Measurements from ENCODE around the gene DNAH10.

Gene DNAH10

DNA sequence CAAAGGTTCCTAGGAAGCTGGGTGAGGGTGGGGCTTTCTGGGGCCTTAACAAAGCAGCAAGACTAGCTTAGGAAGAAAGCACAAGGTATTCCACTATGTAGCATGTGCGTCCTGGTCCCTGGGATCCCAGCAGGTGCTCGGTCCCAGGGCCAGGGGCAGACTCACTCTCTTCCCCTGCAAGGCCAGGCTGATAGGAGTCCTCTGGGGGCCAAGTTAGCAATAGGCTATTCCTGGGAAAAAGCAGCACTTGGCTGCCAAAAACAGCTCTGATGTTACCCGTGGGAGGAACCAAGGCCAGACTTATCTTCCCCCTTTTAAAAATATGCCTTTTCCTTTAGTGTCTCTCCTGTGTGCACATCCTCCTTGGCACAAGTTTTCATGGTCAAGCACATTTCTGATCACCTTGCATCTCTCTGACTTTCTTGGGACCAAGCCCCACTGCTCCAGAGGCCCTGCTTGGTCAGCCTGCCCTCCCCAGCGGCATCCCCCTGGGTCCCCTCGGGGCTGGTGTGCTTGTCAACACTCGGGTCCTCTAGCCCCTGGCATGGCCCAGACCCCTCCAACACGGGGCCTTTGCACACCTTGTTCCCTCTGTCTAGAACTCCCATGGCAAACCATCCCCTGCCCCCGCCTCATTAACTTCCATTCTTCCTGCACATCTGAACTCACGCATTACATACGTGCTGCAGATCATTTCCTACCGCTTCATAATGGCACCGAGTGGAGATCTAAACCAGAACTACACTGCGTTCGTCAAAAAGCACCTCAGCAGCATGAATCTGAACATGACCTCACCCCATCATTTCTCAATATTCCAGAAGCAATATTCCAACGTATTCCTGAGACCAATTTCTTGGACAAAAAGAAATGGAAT, 188.6 kb downstream of the DNAH10 start:
- DNase-seq = no peak

DNA sequence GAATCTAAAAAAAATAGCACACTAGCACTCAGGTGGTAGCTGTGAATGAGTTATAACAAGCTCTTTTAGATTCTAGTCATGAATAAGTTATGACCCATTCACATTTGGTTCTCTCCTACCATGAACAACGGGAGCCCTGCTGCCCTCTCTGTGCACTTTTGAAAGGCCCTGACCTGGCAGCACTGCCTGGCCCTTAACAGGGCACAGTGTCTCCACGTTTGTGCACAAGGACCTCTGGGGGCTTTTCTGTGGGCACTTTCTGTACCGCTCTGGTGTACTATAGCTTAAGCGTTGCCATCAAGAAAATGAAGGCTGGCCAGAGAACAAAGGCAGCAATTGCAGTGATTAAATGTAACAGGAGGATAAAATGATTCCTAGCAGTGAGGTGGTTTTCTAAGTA, 189.4 kb downstream of the DNAH10 start:
- DNase-seq = no peak

DNA sequence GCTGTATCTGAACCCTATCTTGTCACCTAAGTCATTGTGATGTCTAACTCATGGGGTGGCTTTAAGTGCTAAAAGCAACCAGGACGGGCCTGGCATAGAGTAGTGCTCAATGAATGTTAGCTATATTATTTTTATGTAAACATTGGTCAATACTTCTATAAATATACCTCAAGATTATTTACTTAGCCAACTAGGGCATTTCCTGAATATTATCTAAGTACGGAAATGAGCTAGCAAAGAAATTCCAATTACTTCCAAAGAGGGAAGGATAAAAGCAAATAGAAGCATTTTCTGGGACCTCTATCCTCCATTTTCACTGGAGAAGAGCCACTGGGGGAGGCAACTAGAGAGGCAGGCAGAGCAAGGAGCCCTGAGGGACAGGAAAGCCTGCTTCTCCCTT, 189.9 kb downstream of the DNAH10 start:
- DNase-seq = no peak

DNA sequence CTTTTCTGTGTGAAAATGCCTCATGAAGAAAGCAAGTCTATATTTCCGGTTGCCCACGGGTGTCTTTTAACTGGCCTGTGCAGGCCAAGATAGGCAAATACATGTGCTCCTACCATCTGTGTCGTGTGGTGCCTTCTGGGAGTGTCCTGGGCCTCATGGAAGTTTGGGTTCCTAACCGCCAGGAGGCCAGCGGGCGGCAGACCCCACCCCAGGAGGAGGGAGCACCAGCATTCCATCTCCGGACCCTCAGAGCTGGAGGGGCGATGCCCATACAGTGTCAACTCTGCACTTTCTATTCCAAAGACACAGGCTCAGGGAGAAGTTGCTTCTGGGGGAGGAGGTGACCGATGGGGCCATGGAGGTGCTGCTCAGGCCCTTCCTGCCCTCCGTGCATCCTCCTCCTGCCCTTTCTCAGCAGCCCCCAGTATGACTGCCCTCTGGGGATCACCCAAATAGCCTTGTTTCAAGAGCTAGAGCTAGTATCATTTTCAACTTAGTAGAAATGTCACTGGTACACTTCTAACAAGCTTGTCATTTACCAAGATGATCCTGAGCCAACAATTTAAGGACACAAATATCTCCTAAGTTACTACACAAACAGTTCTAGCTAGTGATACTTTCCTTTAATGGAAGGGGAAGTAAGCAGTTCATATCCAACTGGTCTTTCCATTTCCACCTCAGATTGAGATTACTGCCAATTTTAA, 192.7 kb downstream of the DNAH10 start:
- no peak for DNase-seq

DNA sequence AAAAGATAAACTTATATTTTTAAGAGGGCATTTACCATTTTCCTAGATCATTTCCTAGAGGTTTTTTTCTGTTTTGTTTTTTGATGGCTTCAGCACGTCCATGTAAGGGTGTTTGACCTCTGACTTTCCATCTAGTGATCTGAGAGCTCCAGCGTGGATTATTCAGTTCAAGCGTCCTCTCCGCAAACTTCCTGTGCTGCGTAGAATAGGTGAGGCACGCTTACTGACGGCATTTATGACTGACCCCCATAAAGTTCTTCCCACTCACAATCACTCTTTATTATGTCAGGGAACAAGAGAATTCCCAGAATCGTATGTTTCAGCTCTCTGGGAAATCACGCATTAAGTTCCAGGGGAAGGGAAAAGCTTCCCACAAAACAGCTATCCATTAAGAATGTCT, 194.1 kb downstream of the DNAH10 start:
- no peak for DNase-seq

DNA sequence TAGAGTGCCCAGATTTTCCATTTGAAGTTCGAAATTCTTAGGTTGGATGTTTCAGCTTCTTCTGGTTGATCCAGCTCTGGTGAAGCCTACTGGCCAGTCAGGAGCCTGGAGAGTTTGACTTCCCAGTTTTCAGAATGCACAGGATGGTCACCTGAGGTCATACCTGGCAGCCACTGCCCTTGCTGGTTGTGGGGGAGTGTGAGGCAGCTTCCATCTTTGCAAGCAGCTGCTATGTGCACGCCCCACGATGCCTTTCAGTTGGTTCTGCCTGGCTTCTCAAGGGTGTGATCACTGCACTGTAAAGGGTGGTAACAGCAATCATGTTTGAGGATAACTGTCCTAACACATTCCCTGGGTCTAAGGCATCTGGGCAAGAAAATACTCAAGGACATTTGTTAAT, 195.1 kb downstream of the DNAH10 start:
- DNase-seq = no peak

DNA sequence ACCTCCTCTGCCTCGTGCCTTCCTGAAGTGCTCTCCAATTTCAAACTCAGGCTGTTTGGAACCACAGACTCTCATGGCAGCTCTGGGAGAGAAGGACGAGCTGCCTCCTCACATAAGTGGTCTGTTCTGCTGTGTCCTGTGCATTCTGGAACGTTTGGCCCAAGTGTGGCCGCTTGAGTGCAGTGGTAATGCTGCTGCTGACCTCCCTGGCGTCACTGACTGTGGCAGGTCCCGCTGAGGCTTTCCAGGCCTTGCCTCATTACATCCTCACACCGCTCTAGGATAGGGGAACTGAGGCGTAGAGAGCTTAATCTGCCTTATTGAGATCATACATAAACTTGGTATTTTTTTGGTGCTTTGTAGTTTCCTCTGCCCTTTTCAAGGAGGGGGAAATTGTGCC, 196.4 kb downstream of the DNAH10 start:
- DNase-seq = no peak

DNA sequence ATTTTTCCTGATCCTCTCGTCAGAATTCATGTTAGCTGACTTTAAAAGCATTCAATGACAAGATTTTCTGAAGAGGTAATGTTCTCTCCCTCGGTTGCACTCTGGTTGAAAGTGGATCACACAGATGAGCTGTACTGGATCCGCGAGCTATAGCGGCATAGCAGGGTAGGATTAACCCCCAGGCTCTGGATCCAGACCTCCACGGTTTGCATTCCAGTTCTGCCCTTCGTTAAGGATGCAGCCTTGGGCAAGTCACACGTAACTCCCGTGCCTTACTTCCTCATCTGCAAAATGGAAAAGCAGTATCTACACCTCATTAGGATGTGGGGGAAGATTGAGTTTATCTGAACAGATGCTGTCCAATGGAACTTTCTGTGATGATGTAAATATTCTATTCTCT, 196.8 kb downstream of the DNAH10 start:
- DNase-seq = no peak

DNA sequence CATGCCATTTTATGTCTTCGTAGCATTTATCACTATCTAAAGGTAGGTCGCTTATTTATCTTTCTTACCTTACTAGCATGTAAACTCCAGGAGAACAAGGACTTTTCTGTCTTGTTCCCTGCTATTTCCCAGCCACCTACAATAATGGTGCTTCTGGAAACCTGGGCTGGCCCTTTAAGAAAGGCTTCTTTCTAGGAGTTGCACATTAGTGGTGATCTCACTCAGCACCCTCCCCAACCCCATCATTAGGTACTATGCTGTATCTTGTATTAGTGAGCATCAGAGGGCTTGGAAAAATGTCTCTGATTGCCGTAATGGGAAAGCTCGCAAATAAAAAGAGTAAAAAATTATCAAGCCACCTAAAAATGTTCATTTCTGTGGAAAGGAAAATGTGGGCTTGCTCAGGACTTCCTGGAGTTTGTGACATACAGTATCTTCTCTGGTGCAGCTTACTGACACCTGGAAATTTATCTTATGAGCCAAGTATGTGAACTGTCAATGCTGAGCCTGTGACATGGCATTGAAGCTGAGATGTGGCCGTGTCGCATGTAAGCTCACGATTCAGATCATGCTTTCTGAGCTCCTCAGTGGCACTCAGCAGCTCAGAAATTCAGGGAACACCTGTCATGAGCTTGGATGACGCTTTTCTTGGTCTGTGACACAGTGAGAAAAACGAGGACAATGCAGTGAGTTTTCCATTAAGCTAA, 198.1 kb downstream of the DNAH10 start:
- no peak for DNase-seq

DNA sequence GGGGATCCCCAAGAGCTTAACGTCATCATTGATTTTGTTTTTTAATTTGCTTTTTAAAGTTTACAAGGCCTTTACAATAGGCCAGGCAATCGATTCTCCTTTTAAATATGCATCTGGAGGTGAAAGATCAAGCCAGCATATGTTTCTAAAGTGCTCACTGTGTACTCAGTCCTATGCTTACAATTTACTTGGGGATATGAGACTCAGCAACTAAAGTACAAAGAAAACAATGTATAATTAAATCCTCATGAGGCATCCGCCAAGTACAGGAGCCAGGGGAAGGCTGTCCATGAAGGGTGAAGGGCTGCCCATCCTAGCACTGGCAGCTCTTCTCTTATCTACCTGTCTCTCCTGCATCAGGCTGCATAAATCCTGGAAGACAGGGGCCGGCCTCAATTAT, 198.8 kb downstream of the DNAH10 start:
- no peak for DNase-seq

DNA sequence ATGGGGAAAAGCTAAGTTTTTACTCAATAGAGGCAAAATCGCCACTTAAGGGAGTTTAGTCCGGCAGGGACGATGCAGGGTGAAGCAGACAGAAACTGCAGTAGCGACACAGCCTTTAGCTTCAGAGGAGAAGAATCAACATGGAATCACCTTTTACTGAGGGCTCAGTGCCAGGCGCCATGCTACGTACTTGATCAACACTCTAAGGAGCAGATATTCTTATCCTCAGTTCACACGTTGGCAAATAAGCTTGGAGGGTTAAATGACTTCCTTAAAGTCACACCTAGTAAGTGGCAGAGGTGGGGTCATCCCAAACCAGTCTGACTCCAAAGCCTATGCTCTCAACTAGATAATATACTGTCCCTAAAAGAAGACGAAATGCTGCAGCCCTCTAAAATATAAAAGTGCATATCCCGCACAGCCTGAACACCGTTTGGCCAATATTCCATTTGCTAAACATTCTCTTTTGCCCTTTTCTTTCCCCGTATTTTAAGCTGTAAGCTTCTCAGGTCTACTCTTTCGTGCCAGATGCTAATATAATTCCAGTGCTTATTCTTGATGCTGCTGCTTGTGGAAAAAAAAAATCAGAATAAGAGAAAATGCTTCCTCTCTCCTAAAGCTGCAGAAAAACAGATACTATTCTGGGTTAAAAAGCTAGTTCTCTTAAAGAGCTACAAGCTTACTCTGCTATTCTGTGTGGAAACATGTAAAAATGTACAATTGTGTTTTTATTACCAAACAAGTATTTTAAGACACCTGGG, 199.7 kb downstream of the DNAH10 start:
- no peak for DNase-seq

DNA sequence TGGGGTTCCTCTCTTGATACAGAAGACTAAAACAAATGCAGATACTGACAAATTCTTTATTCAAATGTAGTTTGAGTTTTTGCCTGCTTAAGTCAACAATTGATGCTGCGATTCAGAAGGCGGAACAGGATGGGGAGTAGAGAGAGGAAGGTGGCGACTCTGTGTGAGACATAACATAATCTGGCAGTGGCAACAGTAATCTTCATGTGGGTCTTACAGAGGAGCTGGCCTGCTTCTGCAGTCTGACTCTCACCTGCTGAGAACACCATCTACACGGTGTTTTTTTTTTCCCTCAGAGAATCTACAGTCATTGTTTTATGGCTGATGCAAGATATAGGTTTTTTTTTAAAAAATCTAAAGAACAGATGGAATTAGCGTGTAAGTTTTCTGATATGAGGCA, 200.4 kb downstream of the DNAH10 start:
- DNase-seq = no peak

DNA sequence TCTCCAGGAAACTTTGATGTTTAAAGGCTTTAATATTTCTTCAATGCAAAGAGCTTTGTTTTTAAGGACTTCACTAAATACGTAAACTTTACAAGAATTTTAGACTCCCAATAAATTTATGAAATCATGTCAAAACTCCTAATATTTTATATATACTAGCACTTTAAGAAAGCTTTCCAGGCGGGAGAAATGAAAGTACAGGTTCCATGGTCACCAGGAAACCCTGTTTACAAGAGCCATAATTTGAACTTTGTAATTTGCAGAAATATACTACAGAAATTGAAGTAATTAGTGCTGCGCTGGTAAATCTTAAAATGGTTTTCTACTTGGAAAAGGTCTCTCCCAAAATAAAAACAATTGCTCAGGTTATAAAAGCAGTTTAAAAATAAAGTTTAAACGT, 201.7 kb downstream of the DNAH10 start:
- no peak for DNase-seq

DNA sequence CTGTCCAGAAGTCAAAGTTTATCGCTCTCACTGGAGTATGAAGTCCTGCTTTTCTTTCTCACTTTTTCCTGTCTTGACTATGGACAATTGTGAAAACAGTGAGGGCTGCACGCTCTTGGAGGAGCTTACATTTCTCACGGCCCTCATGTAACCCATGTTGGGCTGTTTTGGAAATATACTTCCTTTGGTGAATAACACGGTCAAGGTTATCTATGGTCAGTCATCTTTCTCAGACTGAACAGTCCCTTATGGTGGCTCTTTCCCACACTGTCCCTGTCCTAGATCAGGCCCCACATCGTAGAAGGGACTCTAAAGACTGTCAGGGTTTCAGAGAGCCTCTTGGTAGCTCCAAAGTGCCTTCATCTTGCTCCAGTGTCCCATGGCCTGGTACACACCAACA, 203.3 kb downstream of the DNAH10 start:
- no peak for DNase-seq

DNA sequence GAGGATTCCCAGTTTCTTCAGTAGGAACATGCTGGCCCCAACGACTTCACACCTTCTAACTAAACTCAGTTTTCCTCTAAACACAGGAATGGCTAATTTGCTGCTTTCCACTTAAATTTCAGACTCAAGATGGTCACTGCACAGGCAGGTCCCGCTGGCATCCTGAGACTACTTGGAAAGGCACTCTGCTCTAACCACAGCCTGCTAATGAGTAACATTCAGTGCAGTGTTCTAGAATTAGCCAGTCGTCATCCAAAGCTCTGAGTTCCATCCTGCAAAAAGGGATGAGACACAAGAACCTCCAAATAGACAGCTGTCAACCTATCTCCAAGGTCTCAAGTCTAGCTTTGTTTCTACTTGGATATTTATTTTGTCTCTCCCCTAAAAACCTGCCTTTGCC, 204.5 kb downstream of the DNAH10 start:
- DNase-seq = peak; percentile 78

DNA sequence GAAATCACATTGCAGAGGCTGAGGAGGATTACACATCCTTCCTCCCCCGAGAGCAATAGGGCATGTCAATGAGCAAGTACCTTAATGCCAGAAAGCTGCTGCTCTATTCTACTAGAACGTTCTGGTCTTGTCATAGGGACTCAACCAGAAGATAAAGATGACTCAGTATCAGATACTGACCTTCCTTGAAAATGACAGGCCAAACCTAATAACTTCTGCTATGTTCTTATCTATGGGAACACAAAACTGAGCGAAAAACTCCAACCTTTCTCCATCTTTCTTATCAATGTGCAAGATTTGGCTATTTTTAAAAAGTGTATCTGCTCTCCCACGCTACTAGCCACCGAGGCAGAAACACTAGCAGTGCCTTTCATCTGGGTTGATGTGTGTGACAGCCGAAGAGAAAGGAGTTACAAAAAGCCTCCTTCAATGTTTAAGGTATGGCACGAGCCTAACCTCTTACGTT, 205.1 kb downstream of the DNAH10 start:
- DNase-seq = no peak

DNA sequence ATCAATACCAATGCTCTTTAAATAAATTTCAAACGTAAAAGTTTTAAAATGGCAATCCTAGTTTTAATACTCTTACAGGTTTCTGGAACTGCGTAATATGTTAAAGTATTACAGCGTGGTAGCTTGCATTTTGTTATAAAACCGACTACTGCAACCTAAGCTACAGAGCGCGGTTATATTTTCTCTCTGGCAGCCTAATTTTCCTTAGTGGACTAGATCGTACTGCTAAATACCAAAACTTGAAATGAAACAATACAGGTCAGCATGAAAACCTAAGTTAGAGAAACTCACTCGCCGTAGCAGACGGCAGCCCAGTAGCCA, 209.3 kb downstream of the DNAH10 start:
- no peak for DNase-seq

DNA sequence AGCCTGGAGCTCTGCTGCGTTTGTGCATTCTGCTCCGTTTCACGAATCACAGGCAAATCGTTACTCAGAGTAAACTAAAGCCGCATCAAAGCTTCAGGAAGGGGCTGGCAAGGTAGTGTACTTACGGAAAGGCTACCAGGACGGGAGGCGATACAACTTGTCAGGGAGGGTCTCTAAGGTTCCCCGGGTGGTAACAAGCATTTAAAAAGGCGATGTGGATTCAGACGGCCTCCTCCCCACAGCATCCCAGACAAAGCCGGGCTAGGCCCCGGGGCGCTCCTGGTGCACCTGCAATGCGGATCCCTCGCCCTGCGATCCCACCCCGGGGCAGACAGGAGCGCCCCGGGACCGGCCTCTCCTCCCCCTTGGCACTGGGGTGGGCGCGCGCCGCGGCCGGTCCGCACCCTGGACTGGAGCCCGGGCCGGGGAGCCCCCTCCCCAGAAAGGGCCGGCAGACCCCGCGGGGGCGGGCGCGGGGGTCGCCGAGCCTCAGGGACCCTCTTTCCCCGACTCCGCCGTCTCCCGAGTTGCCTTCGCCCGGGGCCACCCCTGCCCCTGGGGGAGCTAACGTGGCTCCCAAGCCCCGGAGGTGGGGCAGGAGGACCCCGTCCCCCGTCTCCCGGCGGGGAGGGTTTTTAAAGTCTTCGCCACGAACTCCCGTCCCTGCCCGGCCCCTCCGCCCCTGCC, 209.8 kb downstream of the DNAH10 start:
- peak; percentile 37 for DNase-seq

DNA sequence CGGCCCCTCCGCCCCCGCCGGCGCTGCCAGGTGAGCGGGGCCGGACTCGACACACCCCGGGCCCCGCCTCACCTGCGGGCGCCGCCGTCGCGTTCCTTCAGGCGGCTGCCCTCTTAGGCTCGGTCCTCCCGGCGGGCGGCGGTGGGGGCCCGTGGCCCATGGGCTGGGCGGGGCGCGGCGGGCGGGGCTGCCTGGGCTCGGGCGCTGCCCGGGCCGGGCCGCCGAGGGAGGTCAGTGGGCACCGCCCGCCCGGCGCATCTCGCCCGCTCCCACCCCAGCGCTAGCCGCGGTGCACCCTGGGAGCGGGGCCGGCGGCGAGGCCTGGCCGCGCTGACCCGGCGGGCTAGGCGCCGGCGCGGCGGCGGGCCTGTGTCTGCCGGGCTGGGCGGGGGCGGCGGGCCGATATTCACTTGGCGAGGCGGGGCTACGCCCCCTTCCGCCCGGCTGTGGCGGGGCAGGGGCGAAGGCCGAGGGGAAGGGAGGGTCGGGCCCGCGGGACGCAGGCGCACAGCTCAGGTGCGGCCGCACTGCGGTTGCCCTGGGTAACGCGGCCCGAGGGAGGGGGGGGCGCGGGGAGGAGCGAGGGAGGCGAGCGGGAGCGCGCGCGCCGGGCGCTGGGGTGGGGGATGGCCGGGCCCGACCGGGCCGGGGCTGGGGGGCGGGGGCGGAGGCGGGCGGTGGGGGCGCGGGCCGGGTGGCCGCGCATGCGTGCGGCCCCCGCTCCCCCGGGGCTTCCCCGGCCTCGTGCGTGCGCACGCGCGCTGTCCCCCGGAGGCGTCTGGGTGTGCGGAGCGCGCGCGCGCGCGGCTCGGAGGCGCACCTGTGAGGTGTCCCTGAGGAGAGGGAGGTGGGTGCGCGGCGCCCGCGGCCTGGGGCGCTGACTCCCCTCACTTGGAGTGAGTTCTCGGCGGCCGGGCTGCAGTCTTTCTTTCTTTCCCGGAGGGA, 210.6 kb downstream of the DNAH10 start, which contains the start of the genes CCDC92 and ZNF664:
Gene CCDC92, minus strand, starts transcription at position 375 of the 945 bp plus-strand sequence. CDS start 28,526 bp downstream, outside the sequence.
Gene ZNF664, plus strand, starts transcription at position 759 of the 945 bp plus-strand sequence. CDS start 38,930 bp downstream, outside the sequence.
- DNase-seq = peak; percentile 93

DNA sequence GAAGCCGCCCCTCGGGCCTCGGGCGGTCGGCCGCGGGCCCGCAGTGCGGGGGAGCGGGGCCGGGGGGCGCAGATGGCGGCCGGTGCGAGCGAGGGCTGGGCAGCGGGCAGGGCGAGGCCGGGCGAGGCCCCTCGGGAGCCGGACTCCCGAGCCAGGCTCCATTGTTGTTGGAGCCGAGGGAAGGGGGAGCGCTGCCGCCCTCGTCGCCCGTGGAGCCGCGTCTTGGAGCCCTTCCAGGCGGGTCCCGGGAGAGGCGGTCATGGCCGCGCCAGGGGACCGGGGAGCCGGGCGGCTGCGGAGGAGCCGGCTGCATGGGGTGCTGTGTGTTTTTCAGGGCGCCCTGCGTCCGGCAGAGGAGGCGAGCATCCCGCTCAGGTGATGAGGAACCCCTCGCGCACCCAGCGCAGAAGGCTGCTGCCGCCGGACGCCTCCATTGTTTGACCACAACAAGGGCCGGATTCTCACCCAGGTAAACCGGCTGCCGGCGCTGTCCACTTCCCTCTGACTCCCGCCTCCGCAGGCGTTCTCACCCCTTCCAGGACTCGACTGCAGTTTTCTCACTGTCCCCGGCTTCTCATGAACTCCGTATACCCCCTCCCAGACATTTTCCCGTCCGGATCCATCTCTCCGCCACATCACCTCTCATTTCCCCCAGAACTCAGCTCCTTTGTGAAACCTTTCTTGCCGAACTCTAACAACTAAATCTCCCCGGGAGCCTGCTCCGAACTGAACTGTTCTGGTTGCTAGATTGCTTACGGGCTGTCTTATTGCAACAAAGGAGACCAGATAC, 211.6 kb downstream of the DNAH10 start:
- DNase-seq = peak; percentile 18
